Stimulated activated naive CD8-positive, alpha-beta T cell treated with anti-CD3 and anti-CD28 coated beads, Interleukin-15, Interleukin-2, amounts not matched to agents 100 U/mL and 50 U/mL, for 24 hours (primary cell): ENCODE measurements around the gene B3GNT2.
"Not testable (repeated sequence)": the region's sequence is repeated elsewhere in the genome, so short reads cannot be mapped to it uniquely, and the experiment has no call there.

Experiments
- ATAC-seq: fragments of 150-1000 bp; cut with Tn5 transposase; one replicate; pipeline ENCODE4 v1.10.0; 2021
- DNase-seq: peaks from one replicate; pipeline ENCODE4 v3.0.0; 2021

B3GNT2 gene

GRCh38 chr2:62195421-62196277 is at the start of gene B3GNT2:
B3GNT2 (plus strand) TSS chr2:62196115; CDS start chr2:62222221, 26,106 bp downstream.
- peak; percentile 90 for DNase-seq
- peak; percentile 68 for ATAC-seq

GRCh38 chr2:62146790-62147189 is 49.1 kb upstream of the B3GNT2 start:
- DNase-seq = peak; percentile 7
- ATAC-seq = not testable (repeated sequence)

- ATAC-seq (no peak), DNase-seq (no peak)
Measured at GRCh38 chr2:62147610-62148301, 48.2 kb upstream of the B3GNT2 start.

GRCh38 chr2:62149708-62150107 is 46.2 kb upstream of the B3GNT2 start:
- ATAC-seq (peak; percentile 81), DNase-seq (no peak)

GRCh38 chr2:62150597-62151305 is 45.2 kb upstream of the B3GNT2 start:
- ATAC-seq = no peak
- no peak for DNase-seq

GRCh38 chr2:62151306-62151638 is 44.6 kb upstream of the B3GNT2 start:
- no peak for DNase-seq
- no peak for ATAC-seq

GRCh38 chr2:62152000-62152399 is 43.9 kb upstream of the B3GNT2 start:
- no peak for ATAC-seq
- DNase-seq = no peak

GRCh38 chr2:62156861-62157496 is 38.9 kb upstream of the B3GNT2 start:
- ATAC-seq (no peak), DNase-seq (no peak)

GRCh38 chr2:62158444-62159121 is 37.3 kb upstream of the B3GNT2 start:
- DNase-seq = no peak

GRCh38 chr2:62160691-62161090 is 35.2 kb upstream of the B3GNT2 start:
- ATAC-seq, DNase-seq: not testable (repeated sequence)

More at GRCh38 chr2:62158444-62159121, 37.3 kb upstream of the B3GNT2 start:
- no peak for ATAC-seq

- no peak for ATAC-seq
Measured at GRCh38 chr2:62163106-62163831, 32.6 kb upstream of the B3GNT2 start.

GRCh38 chr2:62163834-62164233 is 32.1 kb upstream of the B3GNT2 start:
- ATAC-seq = no peak
- DNase-seq = no peak

More at GRCh38 chr2:62163106-62163831, 32.6 kb upstream of the B3GNT2 start:
- no peak for DNase-seq

GRCh38 chr2:62175728-62176127 is 20.2 kb upstream of the B3GNT2 start:
- no peak for ATAC-seq

GRCh38 chr2:62176801-62177200 is 19.1 kb upstream of the B3GNT2 start:
- DNase-seq (no peak), ATAC-seq (no peak)

More at GRCh38 chr2:62175728-62176127, 20.2 kb upstream of the B3GNT2 start:
- DNase-seq = no peak

- DNase-seq (no peak), ATAC-seq (no peak)
Measured at GRCh38 chr2:62177392-62178049, 18.4 kb upstream of the B3GNT2 start.

GRCh38 chr2:62178741-62179271 is 17.1 kb upstream of the B3GNT2 start:
- DNase-seq (no peak), ATAC-seq (peak; percentile 28)

- DNase-seq = no peak
- no peak for ATAC-seq
Measured at GRCh38 chr2:62180975-62181374, 14.9 kb upstream of the B3GNT2 start.

- ATAC-seq = no peak
Measured at GRCh38 chr2:62181843-62182242, 14.1 kb upstream of the B3GNT2 start.

GRCh38 chr2:62184512-62185230 is 11.2 kb upstream of the B3GNT2 start:
- ATAC-seq (no peak), DNase-seq (no peak)

More at GRCh38 chr2:62181843-62182242, 14.1 kb upstream of the B3GNT2 start:
- no peak for DNase-seq
